HepG2 (cell line): ENCODE data around the gene UBE2O. TPM values are rescaled to one million over a fixed set of nuclear protein-coding genes. Genes with fewer than 3 reads are reported as not detected.
A peak's percentile ranks its signal among the peaks of the same experiment; 100 is the strongest.

Source experiments
- ATF6 ChIP-seq: sonication (generic); formaldehyde crosslinking; conservative IDR thresholded peaks from 2 replicates; pipeline ENCODE4 v1.4.0; 2020; ENCODE audit warnings: missing genetic modification reagents
- CCAR2 ChIP-seq: fragments of 200-400 bp; formaldehyde crosslinking; optimal IDR thresholded peaks from 2 replicates; pipeline ENCODE3; 2018; ENCODE audit warnings: low read depth, mild to moderate bottlenecking, low read length, moderate library complexity
- CENPBD1 ChIP-seq: sonication (generic); formaldehyde crosslinking; IDR thresholded peaks from 2 replicates; pipeline ENCODE4 v1.8.0; 2022; ENCODE audit warnings: missing genetic modification reagents, low read depth, mild to moderate bottlenecking, borderline replicate concordance
- E2F1 ChIP-seq: sonication (generic); formaldehyde crosslinking; IDR thresholded peaks from 2 replicates; pipeline ENCODE4 v1.5.0; 2020; ENCODE audit warnings: missing genetic modification reagents
- ELF4 ChIP-seq: sonication (generic); formaldehyde crosslinking; IDR thresholded peaks from 2 replicates; pipeline ENCODE4 v1.5.0; 2020; ENCODE audit warnings: missing genetic modification reagents, mild to moderate bottlenecking, moderate library complexity, borderline replicate concordance
- HMGXB3 ChIP-seq: sonication (generic); formaldehyde crosslinking; IDR thresholded peaks from 2 replicates; pipeline ENCODE4 v1.4.0; 2020; ENCODE audit warnings: missing genetic modification reagents, borderline replicate concordance
- HNF4G ChIP-seq, 2 experiments: sonication (generic) in 1 of 2; formaldehyde crosslinking in 1 of 2; IDR thresholded peaks; 2 replicates each; pipeline versions ENCODE4 v1.4.0 to v1.6.1; 2011 to 2020; ENCODE audit warnings: borderline replicate concordance in 2 of 2, low read depth in 2 of 2, mild to moderate bottlenecking in 2 of 2, low read length in 1 of 2, missing genetic modification reagents in 1 of 2, moderate library complexity in 1 of 2
- MIER2 ChIP-seq: IDR thresholded peaks from 2 replicates; pipeline ENCODE4 v1.6.1; 2016; ENCODE audit warnings: missing biosample characterization, missing genetic modification reagents
- NBN ChIP-seq: fragments of 450-650 bp; conservative IDR thresholded peaks from 2 replicates; pipeline ENCODE4 v1.6.1; 2017
- NCOA2 ChIP-seq: sonication (generic); formaldehyde crosslinking; IDR thresholded peaks from 2 replicates; pipeline ENCODE4 v1.8.0; 2022; ENCODE audit warnings: inconsistent platforms
- NR2F2 ChIP-seq: IDR thresholded peaks from 2 replicates; pipeline ENCODE4 v1.6.1; 2012; ENCODE audit warnings: low read depth, inconsistent platforms, borderline replicate concordance
- PATZ1 ChIP-seq: sonication (generic); formaldehyde crosslinking; IDR thresholded peaks from 2 replicates; pipeline ENCODE4 v1.4.0; 2020; ENCODE audit warnings: missing genetic modification reagents
- ZHX1 ChIP-seq: sonication (generic); formaldehyde crosslinking; IDR thresholded peaks from 2 replicates; pipeline ENCODE4 v1.8.1; 2022; ENCODE audit warnings: low read depth, mild to moderate bottlenecking, missing genetic modification reagents
- ZNF136 ChIP-seq: sonication (generic); formaldehyde crosslinking; IDR thresholded peaks from 2 replicates; pipeline ENCODE4 v1.8.1; 2022; ENCODE audit warnings: low read depth, mild to moderate bottlenecking, moderate library complexity, missing genetic modification reagents
- ZNF331 ChIP-seq: sonication (generic); formaldehyde crosslinking; IDR thresholded peaks from 2 replicates; pipeline ENCODE4 v1.4.0; 2020; ENCODE audit warnings: missing genetic modification reagents
- ZNF607 ChIP-seq: sonication (generic); formaldehyde crosslinking; IDR thresholded peaks from 2 replicates; pipeline ENCODE4 v1.5.1; 2020; ENCODE audit warnings: missing genetic modification reagents, mild to moderate bottlenecking, borderline replicate concordance
- polyA plus RNA-seq, 8 experiments: library from polyadenylated mRNA; depleted of rRNA in 3 of 8; stranded (reverse) in 7 of 8; unstranded in 1 of 8; fragments of >200 nt; fragmentation: Illumina TruSeq in 4 of 8; extraction: Trizol in 4 of 8; gene quantifications; 2 replicates each; pipeline versions ENCODE4 v1.2.1 to v1.2.3, GENCODE V29; 2011 to 2016; ENCODE audit warnings: low read depth in 4 of 8, missing spikeins in 1 of 8, mixed read lengths in 1 of 8; ENCODE audit not compliant: insufficient read depth in 1 of 8
- total RNA-seq, 5 experiments: library from RNA; depleted of rRNA; stranded (reverse); fragments of >200 nt; fragmentation: Illumina TruSeq; extraction: Trizol; gene quantifications; 2 replicates each; pipeline ENCODE4 v1.2.3, GENCODE V29; 2016; ENCODE audit warnings: low read depth in 1 of 5

The UBE2O gene
- total and polyA plus RNA-seq, 2 of the 13 experiments (the other 11 are each of a cell fraction or from before 2014, with no cell fraction given) = 21.5 to 23.5 TPM

- TF ChIP-seq ZHX1 (CRISPR knock-in tag) (peak; percentile 45; the same call in 1 of the 2 replicates), ELF4 (CRISPR knock-in tag) (peak; percentile 96), ZNF607 (peak; percentile 66; the same call in 1 of the 2 replicates), ZNF331 (CRISPR knock-in tag) (peak; percentile 81), ZNF136 (CRISPR knock-in tag) (peak; percentile 84; the same call in 1 of the 2 replicates), HMGXB3 (CRISPR knock-in tag) (peak; percentile 67), PATZ1 (CRISPR knock-in tag) (peak; percentile 98), HNF4G (IDR thresholded peaks at IDR 0.05; ENCODE audit: borderline replicate concordance, low read depth, low read length) (peak; percentile 91), HNF4G (CRISPR knock-in tag; IDR thresholded peaks at IDR 0.05; ENCODE audit: borderline replicate concordance, low read depth) (peak; percentile 84), MIER2 (no peak), E2F1 (0 out of 2 replicates have a peak, but pooled peaks have one; percentile 22), NR2F2 (peak; percentile 96), CCAR2 (no peak), CENPBD1 (CRISPR knock-in tag) (no peak), ATF6 (CRISPR knock-in tag) (no peak), NBN (no peak), NCOA2 (peak; percentile 94)
Observed at GRCh38 chr17:76382351-76382802, 70.6 kb downstream of the UBE2O start (continued).
